Liver (tissue), 9 donors: Measurements from ENCODE around the gene CBX5. TPM values are rescaled to one million over a fixed set of nuclear protein-coding genes. Genes with fewer than 3 reads are reported as not detected.
"Not testable (repeated sequence)": the region's sequence is repeated elsewhere in the genome, so short reads cannot be mapped to it uniquely, and the experiment has no call there.

Source experiments
- DNase-seq: peaks from one replicate; pipeline ENCODE4 v3.0.0-alpha.2; 2017; ENCODE audit warnings: low spot score
- H3K27ac ChIP-seq, 2 donors: one replicate each; pipeline ENCODE4 v1.7.0; 2013; ENCODE audit warnings: inconsistent platforms in 2 of 2, low read length in 2 of 2, control low read depth in 1 of 2, low read depth in 1 of 2, mild to moderate bottlenecking in 1 of 2
- H3K27me3 ChIP-seq, 4 donors: one replicate each; pipeline versions ENCODE4 v1.6.1 to v1.7.0; 2013; ENCODE audit warnings: low read length in 3 of 4, inconsistent platforms in 1 of 4, mild to moderate bottlenecking in 1 of 4, moderate library complexity in 1 of 4; ENCODE audit not compliant: control insufficient read depth in 4 of 4, insufficient read depth in 4 of 4
- H3K36me3 ChIP-seq, 4 donors: one replicate each; pipeline versions ENCODE4 v1.6.1 to v1.7.0; 2013; ENCODE audit warnings: low read length in 3 of 4, mild to moderate bottlenecking in 3 of 4, low read depth in 1 of 4, moderate library complexity in 1 of 4; ENCODE audit not compliant: control insufficient read depth in 4 of 4, insufficient read depth in 3 of 4
- H3K4me1 ChIP-seq, 4 donors: one replicate each; pipeline versions ENCODE4 v1.6.1 to v1.7.0; 2013; ENCODE audit warnings: low read length in 3 of 4, mild to moderate bottlenecking in 3 of 4, moderate library complexity in 1 of 4; ENCODE audit not compliant: control insufficient read depth in 4 of 4, insufficient read depth in 4 of 4
- H3K4me3 ChIP-seq, 3 donors: one replicate each; pipeline versions ENCODE4 v1.6.1 to v1.7.0; 2013; ENCODE audit warnings: low read length in 3 of 3, control low read depth in 1 of 3, low read depth in 1 of 3, mild to moderate bottlenecking in 1 of 3
- H3K9ac ChIP-seq, 2 donors: one replicate each; pipeline ENCODE4 v1.7.0; 2013; ENCODE audit warnings: low read length in 2 of 2, mild to moderate bottlenecking in 2 of 2, moderate library complexity in 2 of 2, control low read depth in 1 of 2, low read depth in 1 of 2
- H3K9me3 ChIP-seq, 4 donors: one replicate each; pipeline versions ENCODE4 v1.6.1 to v1.7.0; 2013; ENCODE audit warnings: low read length in 3 of 4; ENCODE audit not compliant: control insufficient read depth in 4 of 4
- ATF3 ChIP-seq: IDR thresholded peaks from 2 replicates; pipeline ENCODE4 v1.6.1; 2016; ENCODE audit warnings: antibody characterized with exemption
- CTCF ChIP-seq: fragments of 150-350 bp; IDR thresholded peaks from 2 replicates; pipeline ENCODE4 v1.5.1; 2017; ENCODE audit warnings: improper control_type of control experiment, low read depth, low read length; ENCODE audit not compliant: missing input control
- EGR1 ChIP-seq, 2 donors: IDR thresholded peaks; 2 replicates each; pipeline ENCODE4 v1.6.1; 2016 to 2018; ENCODE audit warnings: antibody characterized with exemption in 2 of 2, low read depth in 2 of 2
- FOXA1 ChIP-seq: IDR thresholded peaks from 2 replicates; pipeline ENCODE4 v1.6.1; 2016; ENCODE audit warnings: antibody characterized with exemption
- GABPA ChIP-seq, 2 donors: IDR thresholded peaks in 1 of 2; conservative IDR thresholded peaks in 1 of 2; 2 replicates each; pipeline ENCODE4 v1.6.1; 2016; ENCODE audit warnings: antibody characterized with exemption in 2 of 2, mild to moderate bottlenecking in 1 of 2, moderate library complexity in 1 of 2
- HNF4A ChIP-seq, 2 donors: conservative IDR thresholded peaks; 2 replicates each; pipeline ENCODE4 v1.6.1; 2016; ENCODE audit warnings: antibody characterized with exemption in 2 of 2, mild to moderate bottlenecking in 2 of 2
- HNF4G ChIP-seq: IDR thresholded peaks from 2 replicates; pipeline ENCODE4 v1.6.1; 2016; ENCODE audit warnings: antibody characterized with exemption
- MAX ChIP-seq: IDR thresholded peaks from 2 replicates; pipeline ENCODE4 v1.6.1; 2016; ENCODE audit warnings: antibody characterized with exemption
- NR2F2 ChIP-seq: IDR thresholded peaks from 2 replicates; pipeline ENCODE4 v1.6.1; 2016; ENCODE audit warnings: antibody characterized with exemption
- REST ChIP-seq: IDR thresholded peaks from 2 replicates; pipeline ENCODE4 v1.6.1; 2016; ENCODE audit warnings: antibody characterized with exemption, mild to moderate bottlenecking
- RXRA ChIP-seq, 2 donors: IDR thresholded peaks; 2 replicates each; pipeline ENCODE4 v1.6.1; 2017 to 2018; ENCODE audit warnings: antibody characterized with exemption in 2 of 2, mild to moderate bottlenecking in 1 of 2
- TAF1 ChIP-seq: conservative IDR thresholded peaks from 2 replicates; pipeline ENCODE4 v1.6.1; 2016; ENCODE audit warnings: antibody characterized with exemption, mild to moderate bottlenecking
- YY1 ChIP-seq: IDR thresholded peaks from 2 replicates; pipeline ENCODE4 v1.6.1; 2016; ENCODE audit warnings: antibody characterized with exemption, mild to moderate bottlenecking
- ZBTB33 ChIP-seq: IDR thresholded peaks from 2 replicates; pipeline ENCODE4 v1.6.1; 2016; ENCODE audit warnings: antibody characterized with exemption
- whole genome bisulfite sequencing: extraction: QIAGEN DNeasy Blood & Tissue Kit; methylation state at CpG from one replicate; pipeline ENCODE4 v1.1.7; 2013; 5-methylcytosine and 5-hydroxymethylcytosine counted together
- polyA plus RNA-seq, 2 donors: library from polyadenylated mRNA; stranded (reverse) in 1 of 2; unstranded in 1 of 2; fragments of 200-250 nt in 1 of 2; fragments of >200 nt in 1 of 2; fragmentation: Nextera tagmentation in 1 of 2; extraction: Ambion mirVana in 1 of 2; gene quantifications; one replicate each; pipeline versions ENCODE4 v1.2.1 to v1.2.3, GENCODE V29; 2013 to 2015
- total RNA-seq, 2 donors: library from RNA; depleted of rRNA; stranded (reverse); fragments of >200 nt; gene quantifications; one replicate each; pipeline ENCODE4 v1.2.3, GENCODE V29; 2014
- donor health status: healthy.
- donor health status: healthy.
- donor health status: healthy.
- donor health status: healthy.
- donor health status: healthy.

Gene CBX5
- total and polyA plus RNA-seq, 4 donors: 4.4 to 62.3 (median 12.6) TPM

GRCh38 chr12:54228471-54228870, 51.5 kb downstream of the CBX5 start:
- no peak for DNase-seq
- Histone ChIP-seq H3K4me1 (no peaks in the 10 kb centered on the region), H3K9ac (no peak overlapping the region), H3K4me3 (no peak overlapping the region), H3K9me3 (no peaks in the 10 kb centered on the region), H3K36me3 (no peaks in the 10 kb centered on the region), H3K27ac (no peak overlapping the region), H3K27me3 (no peaks in the 10 kb centered on the region)
- WGBS: 97% methylated on average over 1 of the region's 1 CpG
- TF ChIP-seq FOXA1: no peak
- TF ChIP-seq TAF1: no peak
- TF ChIP-seq HNF4A (conservative IDR thresholded peaks at IDR 0.05): no peak
- no peak for TF ChIP-seq CTCF
- TF ChIP-seq ZBTB33: no peak
- no peak for TF ChIP-seq EGR1 (IDR thresholded peaks at IDR 0.05; ENCODE audit: low read depth in 2 of 2)
- no peak for TF ChIP-seq HNF4G
- no peak for TF ChIP-seq YY1
- no peak for TF ChIP-seq GABPA (IDR thresholded peaks at IDR 0.05 in 1 of 2, conservative IDR thresholded peaks at IDR 0.05 in 1 of 2)
- no peak for TF ChIP-seq RXRA (IDR thresholded peaks at IDR 0.05)
- TF ChIP-seq ATF3: no peak

GRCh38 chr12:54227927-54228326, 52.0 kb downstream of the CBX5 start:
- H3K27me3 ChIP-seq, H3K4me3 ChIP-seq, H3K9me3 ChIP-seq, H3K36me3 ChIP-seq, DNase-seq, H3K9ac ChIP-seq, H3K27ac ChIP-seq, H3K4me1 ChIP-seq: not testable (repeated sequence)
- 75% methylated on average over 6 of the region's 6 CpGs for WGBS

- no peak for DNase-seq
Measured at GRCh38 chr12:54227376-54227775, 52.5 kb downstream of the CBX5 start.

More at GRCh38 chr12:54227376-54227775, 52.5 kb downstream of the CBX5 start:
- no peak overlapping the region for H3K9ac ChIP-seq
- no peaks in the 10 kb centered on the region for H3K36me3 ChIP-seq
- H3K4me3 ChIP-seq: no peak overlapping the region
- H3K4me1 ChIP-seq: no peaks in the 10 kb centered on the region
- H3K9me3 ChIP-seq: no peaks in the 10 kb centered on the region
- H3K27ac ChIP-seq: no peak overlapping the region
- TF ChIP-seq MAX (no peak), ATF3 (no peak), NR2F2 (no peak), HNF4A (conservative IDR thresholded peaks at IDR 0.05) (no peak), REST (no peak), HNF4G (no peak)
- WGBS: 81% methylated on average over 4 of the region's 4 CpGs
- no peaks in the 10 kb centered on the region for H3K27me3 ChIP-seq
